T-helper 1 cell (primary cell): ENCODE results near the gene BRME1.

Source experiments
- DNase-seq, 5 donors: peaks; one replicate each; pipeline ENCODE4 v3.0.0-alpha.2; 2012 to 2020

Gene BRME1

GRCh38 chr19:13844130-13844631, 61.7 kb downstream of the BRME1 start:
- DNase-seq: no peak

GRCh38 chr19:13843104-13843921, 62.6 kb downstream of the BRME1 start:
- no peak for DNase-seq

GRCh38 chr19:13842291-13843103, 63.4 kb downstream of the BRME1 start:
- DNase-seq: peak; percentile 68 to 79 (median 71)

GRCh38 chr19:13841962-13842290, 64.0 kb downstream of the BRME1 start:
- no peak for DNase-seq

GRCh38 chr19:13841086-13841961, 64.6 kb downstream of the BRME1 start:
- peak in 1 of 5 donors; percentile 45 for DNase-seq

GRCh38 chr19:13840305-13841085, 65.4 kb downstream of the BRME1 start:
- peak in 2 of 5 donors; percentile 50 to 51 for DNase-seq

- no peak for DNase-seq
Measured at GRCh38 chr19:13839938-13840304, 66.0 kb downstream of the BRME1 start.

GRCh38 chr19:13839130-13839937, 66.6 kb downstream of the BRME1 start:
- DNase-seq: peak; percentile 73 to 88 (median 77)

GRCh38 chr19:13838435-13839129, 67.3 kb downstream of the BRME1 start:
- DNase-seq: no peak

- DNase-seq: peak in 1 of 5 donors; percentile 44
Measured at GRCh38 chr19:13835791-13836723, 69.9 kb downstream of the BRME1 start.

- no peak for DNase-seq
Measured at GRCh38 chr19:13834244-13835069, 71.5 kb downstream of the BRME1 start.

GRCh38 chr19:13833330-13834243, 72.3 kb downstream of the BRME1 start:
- DNase-seq: peak; percentile 85 to 92 (median 91)
